H1 (cell line): ENCODE measurements around the gene FOSL2. TPM values are rescaled to one million over a fixed set of nuclear protein-coding genes. Genes with fewer than 3 reads are reported as not detected.

ENCODE experiments used
- CHD7 ChIP-seq: fragments of 300-600 bp; sonication (generic); IDR thresholded peaks from 2 replicates; pipeline ENCODE4 v1.7.1; 2012; ENCODE audit warnings: low read length, moderate library complexity, mild to moderate bottlenecking, inconsistent platforms; ENCODE audit not compliant: insufficient replicate concordance
- polyA plus RNA-seq, 7 experiments: library from polyadenylated mRNA; depleted of rRNA in 3 of 7; stranded (reverse) in 5 of 7; unstranded in 2 of 7; fragments of >200 nt in 5 of 7; fragments of 200-250 nt in 2 of 7; gene quantifications; 1 replicate in 5 of 7; 2 replicates in 1 of 7; 4 replicates in 1 of 7; pipeline versions ENCODE4 v1.2.1 to v1.2.3, GENCODE V29; 2011 to 2013; ENCODE audit warnings: missing spikeins in 2 of 7, mixed read lengths in 2 of 7
- total RNA-seq: library from RNA; stranded (reverse); fragmentation: NEBNext Ultra II Directional; extraction: Animal tissue kit (Norgen Biotek cat#: 25700); gene quantifications from 2 replicates; pipeline ENCODE4 v1.2.1, GENCODE V29; 2021

Gene FOSL2
- total and polyA plus RNA-seq, 2 of the 8 experiments (the other 6 are each of a cell fraction or from before 2014, with no cell fraction given) = 1.5 to 4.5 TPM

GRCh38 chr2:28401948-28402550 is 9.4 kb downstream of the FOSL2 start (continued):
- TF ChIP-seq CHD7 = no peak
